ENCODE results near the gene FOXN3. TPM values are rescaled to one million over a fixed set of nuclear protein-coding genes. Genes with fewer than 3 reads are reported as not detected.
"Not testable (repeated sequence)": the region's sequence is repeated elsewhere in the genome, so short reads cannot be mapped to it uniquely, and the experiment has no call there.

FOXN3 gene
- polyA plus RNA-seq, 1 donor: 39.5 TPM

GRCh38 chr14:89303456-89304435, 113.3 kb downstream of the FOXN3 start:
- no peak overlapping the region for H3K4me3 ChIP-seq (ENCODE audit: low read length)

GRCh38 chr14:89302396-89302950, 114.6 kb downstream of the FOXN3 start:
- Histone ChIP-seq H3K4me1 (ENCODE audit: control insufficient read depth, insufficient read depth, low read length) (peaks cover 8% of the 10 kb centered on the region), H3K27me3 (ENCODE audit: control insufficient read depth, insufficient read depth, low read length) (no peaks in the 10 kb centered on the region), H3K4me3 (ENCODE audit: low read length) (no peak overlapping the region), H3K9me3 (ENCODE audit: control insufficient read depth, low read depth, low read length) (no peaks in the 10 kb centered on the region), H3K27ac (ENCODE audit: low read length) (no peak overlapping the region), H3K36me3 (ENCODE audit: control insufficient read depth, insufficient read depth, low read length) (peaks cover 5% of the 10 kb centered on the region)
- no peak for DNase-seq
- WGBS (ENCODE audit: insufficient coverage, low lambda C conversion rate): 100% methylated on average over 2 of the region's 7 CpGs

More at GRCh38 chr14:89303456-89304435, 113.3 kb downstream of the FOXN3 start:
- Histone ChIP-seq H3K27ac (ENCODE audit: low read length) (peak overlapping the region; percentile 74), H3K27me3 (ENCODE audit: control insufficient read depth, insufficient read depth, low read length) (no peaks in the 10 kb centered on the region), H3K9me3 (ENCODE audit: control insufficient read depth, low read depth, low read length) (no peaks in the 10 kb centered on the region), H3K36me3 (ENCODE audit: control insufficient read depth, insufficient read depth, low read length) (peaks cover 12% of the 10 kb centered on the region), H3K4me1 (ENCODE audit: control insufficient read depth, insufficient read depth, low read length) (peaks cover 8% of the 10 kb centered on the region)
- WGBS (ENCODE audit: insufficient coverage, low lambda C conversion rate): 58% methylated on average over 2 of the region's 14 CpGs
- peak; percentile 65 to 72 for DNase-seq

- Histone ChIP-seq H3K9me3 (ENCODE audit: control insufficient read depth, low read depth, low read length) (no peaks in the 10 kb centered on the region), H3K27ac (ENCODE audit: low read length) (no peak overlapping the region), H3K27me3 (ENCODE audit: control insufficient read depth, insufficient read depth, low read length) (no peaks in the 10 kb centered on the region), H3K36me3 (ENCODE audit: control insufficient read depth, insufficient read depth, low read length) (peaks cover 12% of the 10 kb centered on the region), H3K4me1 (ENCODE audit: control insufficient read depth, insufficient read depth, low read length) (peaks cover 7% of the 10 kb centered on the region), H3K4me3 (ENCODE audit: low read length) (no peak overlapping the region)
- no CpG with 5 or more reads among the region's 4 CpGs for WGBS (ENCODE audit: insufficient coverage, low lambda C conversion rate)
- no peak for DNase-seq
Measured at GRCh38 chr14:89299587-89299986, 117.4 kb downstream of the FOXN3 start.

DNA sequence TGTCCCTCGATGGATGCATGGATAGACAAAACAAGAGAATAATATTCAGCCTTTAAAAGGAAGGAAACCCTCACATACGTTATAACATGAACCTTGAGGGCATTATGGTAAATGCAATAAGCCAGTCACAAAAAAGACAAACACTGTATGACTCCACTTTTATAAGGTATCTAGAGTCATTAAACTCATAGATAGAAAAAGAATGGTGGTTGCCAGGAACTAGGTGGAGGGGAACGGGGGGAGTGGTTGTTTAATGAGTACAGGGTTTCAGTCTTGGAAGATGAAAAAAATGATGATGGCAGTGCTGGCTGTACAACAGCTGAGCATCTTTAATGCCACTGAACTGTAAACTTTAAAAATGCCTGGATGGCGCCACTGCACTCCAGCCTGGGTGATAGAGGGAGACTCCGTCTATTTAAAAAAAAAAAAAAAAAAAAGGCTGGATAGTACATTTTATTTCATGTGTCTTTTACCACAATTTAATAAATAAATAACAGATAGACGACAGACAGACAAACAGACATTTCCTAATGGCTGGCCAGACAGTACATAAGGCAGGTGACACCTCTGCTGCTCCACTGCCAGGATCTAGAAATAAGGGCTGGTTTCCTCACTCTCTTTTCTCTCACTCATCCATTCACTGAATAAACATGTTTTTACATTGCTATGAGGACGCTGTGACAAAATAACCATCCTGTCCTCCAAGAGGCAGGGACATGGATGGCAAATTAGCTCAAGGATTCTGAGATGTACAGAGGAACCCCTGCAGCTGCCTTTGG, 118.8 kb downstream of the FOXN3 start:
- Histone ChIP-seq H3K9me3 (ENCODE audit: control insufficient read depth, low read depth, low read length) (no peaks in the 10 kb centered on the region), H3K27me3 (ENCODE audit: control insufficient read depth, insufficient read depth, low read length) (no peaks in the 10 kb centered on the region), H3K27ac (ENCODE audit: low read length) (no peak overlapping the region), H3K36me3 (ENCODE audit: control insufficient read depth, insufficient read depth, low read length) (peaks cover 12% of the 10 kb centered on the region), H3K4me1 (ENCODE audit: control insufficient read depth, insufficient read depth, low read length) (peaks cover 5% of the 10 kb centered on the region), H3K4me3 (ENCODE audit: low read length) (no peak overlapping the region)
- WGBS (ENCODE audit: insufficient coverage, low lambda C conversion rate): 93% methylated on average over 3 of the region's 7 CpGs
- DNase-seq: no peak

DNA sequence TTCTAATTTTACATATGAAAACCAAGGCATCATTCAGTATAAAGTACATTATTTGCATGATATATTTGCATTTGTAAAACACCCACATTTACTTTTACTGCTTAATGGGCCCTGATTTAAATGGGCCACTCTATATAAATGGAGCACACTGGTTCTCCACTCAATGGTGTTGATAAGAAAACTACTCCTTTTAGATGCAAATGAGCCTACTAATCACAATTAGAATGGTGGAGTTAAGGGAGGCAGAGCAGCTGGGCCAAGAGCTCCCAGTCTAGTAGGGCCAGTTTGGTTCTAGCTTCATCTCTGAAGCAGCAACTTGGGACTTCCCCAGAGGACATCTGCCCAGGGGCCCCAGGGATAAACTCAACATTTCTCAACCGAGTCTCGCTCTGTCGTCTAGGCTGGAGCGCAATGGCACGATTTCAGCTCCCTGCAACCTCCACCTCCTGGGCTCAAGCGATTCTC, 120.7 kb downstream of the FOXN3 start:
- H3K36me3 ChIP-seq (ENCODE audit: control insufficient read depth, insufficient read depth, low read length): peaks cover 7% of the 10 kb centered on the region
- no peak for DNase-seq
- no peaks in the 10 kb centered on the region for H3K4me1 ChIP-seq (ENCODE audit: control insufficient read depth, insufficient read depth, low read length)
- no peaks in the 10 kb centered on the region for H3K27me3 ChIP-seq (ENCODE audit: control insufficient read depth, insufficient read depth, low read length)
- H3K4me3 ChIP-seq (ENCODE audit: low read length): no peak overlapping the region
- no CpG with 5 or more reads among the region's 6 CpGs for WGBS (ENCODE audit: insufficient coverage, low lambda C conversion rate)
- no peaks in the 10 kb centered on the region for H3K9me3 ChIP-seq (ENCODE audit: control insufficient read depth, low read depth, low read length)
- H3K27ac ChIP-seq (ENCODE audit: low read length): no peak overlapping the region

GRCh38 chr14:89294872-89295271, 122.2 kb downstream of the FOXN3 start:
- no peak for DNase-seq
- no peak overlapping the region for H3K27ac ChIP-seq (ENCODE audit: low read length)
- no peaks in the 10 kb centered on the region for H3K27me3 ChIP-seq (ENCODE audit: control insufficient read depth, insufficient read depth, low read length)
- H3K36me3 ChIP-seq (ENCODE audit: control insufficient read depth, insufficient read depth, low read length): peaks cover 15% of the 10 kb centered on the region
- H3K4me1 ChIP-seq (ENCODE audit: control insufficient read depth, insufficient read depth, low read length): no peaks in the 10 kb centered on the region
- 83% methylated on average over 1 of the region's 6 CpGs for WGBS (ENCODE audit: insufficient coverage, low lambda C conversion rate)
- H3K4me3 ChIP-seq (ENCODE audit: low read length): no peak overlapping the region
- no peaks in the 10 kb centered on the region for H3K9me3 ChIP-seq (ENCODE audit: control insufficient read depth, low read depth, low read length)

GRCh38 chr14:89294469-89294868, 122.6 kb downstream of the FOXN3 start:
- no CpG with 5 or more reads among the region's 4 CpGs for WGBS (ENCODE audit: insufficient coverage, low lambda C conversion rate)
- DNase-seq: not testable (repeated sequence)

DNA sequence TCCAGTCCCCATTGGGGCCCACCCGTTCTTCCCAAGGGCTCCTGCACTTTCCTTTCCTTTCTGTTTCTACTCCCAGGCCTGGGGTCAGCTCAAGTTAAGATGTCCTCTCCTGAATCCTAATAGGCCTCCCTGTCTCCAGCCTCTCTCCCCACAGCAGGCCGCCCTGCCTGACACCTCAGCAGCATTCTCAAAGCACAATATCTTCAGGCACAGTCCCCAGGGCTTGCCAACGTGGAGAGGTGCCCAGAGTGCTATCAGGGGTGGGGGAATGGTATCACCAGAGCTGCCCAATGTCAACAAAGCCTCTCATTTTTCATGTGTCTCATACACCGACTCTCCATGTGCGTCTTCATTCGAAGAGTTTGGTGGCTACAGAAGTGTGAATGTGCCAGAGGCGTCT, 123.0 kb downstream of the FOXN3 start:
- Histone ChIP-seq H3K4me1 (ENCODE audit: control insufficient read depth, insufficient read depth, low read length) (no peaks in the 10 kb centered on the region), H3K27me3 (ENCODE audit: control insufficient read depth, insufficient read depth, low read length) (no peaks in the 10 kb centered on the region), H3K27ac (ENCODE audit: low read length) (no peak overlapping the region), H3K36me3 (ENCODE audit: control insufficient read depth, insufficient read depth, low read length) (peaks cover 15% of the 10 kb centered on the region), H3K9me3 (ENCODE audit: control insufficient read depth, low read depth, low read length) (no peaks in the 10 kb centered on the region), H3K4me3 (ENCODE audit: low read length) (no peak overlapping the region)
- DNase-seq: no peak
- 100% methylated on average over 1 of the region's 7 CpGs for WGBS (ENCODE audit: insufficient coverage, low lambda C conversion rate)

More at GRCh38 chr14:89294469-89294868, 122.6 kb downstream of the FOXN3 start:
- H3K9me3 ChIP-seq (ENCODE audit: control insufficient read depth, low read depth, low read length); H3K4me3 ChIP-seq (ENCODE audit: low read length); H3K4me1 ChIP-seq (ENCODE audit: control insufficient read depth, insufficient read depth, low read length); H3K27ac ChIP-seq (ENCODE audit: low read length); H3K27me3 ChIP-seq (ENCODE audit: control insufficient read depth, insufficient read depth, low read length): not testable (repeated sequence)
- peaks cover 15% of the 10 kb centered on the region for H3K36me3 ChIP-seq (ENCODE audit: control insufficient read depth, insufficient read depth, low read length)

DNA sequence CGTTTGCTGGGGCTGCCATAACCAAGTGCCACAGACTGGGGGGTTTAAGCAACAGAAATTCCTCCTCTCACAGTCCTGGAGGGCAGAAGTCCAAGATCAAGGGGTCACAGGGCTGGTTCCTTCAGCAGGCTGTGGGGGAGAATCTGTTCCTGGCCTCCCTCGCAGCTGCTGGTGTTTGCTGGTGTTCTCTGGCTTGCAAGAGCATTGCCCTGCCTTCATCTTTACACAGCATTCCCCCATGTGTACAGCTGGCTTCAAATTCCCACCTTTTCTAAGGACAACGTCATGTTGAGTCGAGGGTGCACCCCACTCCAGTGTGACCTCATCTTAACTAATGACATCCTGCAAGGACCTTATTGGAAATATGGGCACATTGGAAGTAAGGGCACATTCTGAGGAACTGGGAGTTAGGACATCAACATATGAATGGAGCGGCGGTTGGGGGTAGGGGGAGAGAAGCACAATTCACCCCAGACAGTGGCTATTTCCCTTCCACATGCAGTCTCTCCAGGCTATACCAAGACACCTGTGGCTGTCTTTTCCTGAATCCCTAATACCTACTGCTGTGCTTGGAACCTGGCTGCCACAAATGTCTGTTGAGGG, 123.6 kb downstream of the FOXN3 start:
- H3K27ac ChIP-seq (ENCODE audit: low read length): no peak overlapping the region
- no CpG with 5 or more reads among the region's 6 CpGs for WGBS (ENCODE audit: insufficient coverage, low lambda C conversion rate)
- no peaks in the 10 kb centered on the region for H3K4me1 ChIP-seq (ENCODE audit: control insufficient read depth, insufficient read depth, low read length)

More for the DNA sequence above, 123.6 kb downstream of the FOXN3 start:
- no peak for DNase-seq
- peaks cover 15% of the 10 kb centered on the region for H3K36me3 ChIP-seq (ENCODE audit: control insufficient read depth, insufficient read depth, low read length)
- H3K9me3 ChIP-seq (ENCODE audit: control insufficient read depth, low read depth, low read length): no peaks in the 10 kb centered on the region
- no peak overlapping the region for H3K4me3 ChIP-seq (ENCODE audit: low read length)
- H3K27me3 ChIP-seq (ENCODE audit: control insufficient read depth, insufficient read depth, low read length): no peaks in the 10 kb centered on the region

Measured in large intestine (tissue), 3 donors.